Neural progenitor cell (in vitro differentiated cells): ENCODE results near the gene SLC22A15. TPM values are rescaled to one million over a fixed set of nuclear protein-coding genes. Genes with fewer than 3 reads are reported as not detected.

ENCODE experiments used
- DNase-seq: peaks from one replicate; pipeline ENCODE4 v3.0.0-alpha.2; 2016; ENCODE audit warnings: low spot score
- H2AFZ ChIP-seq: fragments of 200-600 bp; sonication (generic); replicated peaks from 2 replicates; pipeline ENCODE4 v1.6.1; 2016; ENCODE audit warnings: antibody characterized with exemption
- H3F3A ChIP-seq: fragments of 200-600 bp; sonication (generic); 2 replicates; pipeline ENCODE4 v1.6.1; 2016; ENCODE audit warnings: antibody characterized with exemption, low read depth
- H3K27ac ChIP-seq: fragments of 200-600 bp; sonication (generic); 2 replicates; pipeline ENCODE4 v1.5.1; 2016; ENCODE audit warnings: mild to moderate bottlenecking
- H3K27me3 ChIP-seq: fragments of 200-600 bp; sonication (generic); 2 replicates; pipeline ENCODE4 v1.6.1; 2016; ENCODE audit warnings: mild to moderate bottlenecking, moderate library complexity
- H3K36me3 ChIP-seq: fragments of 200-600 bp; sonication (generic); 2 replicates; pipeline ENCODE4 v1.5.1; 2016
- H3K4me1 ChIP-seq: fragments of 200-600 bp; sonication (generic); 2 replicates; pipeline ENCODE4 v1.6.1; 2016; ENCODE audit warnings: mixed run types
- H3K4me2 ChIP-seq: fragments of 200-600 bp; sonication (generic); 2 replicates; pipeline ENCODE4 v1.6.1; 2016
- H3K4me3 ChIP-seq: fragments of 200-600 bp; sonication (generic); 2 replicates; pipeline ENCODE4 v1.5.1; 2016
- H3K79me2 ChIP-seq: fragments of 200-600 bp; sonication (generic); 2 replicates; pipeline ENCODE4 v1.6.1; 2016; ENCODE audit warnings: low read depth
- H3K9ac ChIP-seq: fragments of 200-600 bp; sonication (generic); 2 replicates; pipeline ENCODE4 v1.6.1; 2016
- H3K9me3 ChIP-seq: fragments of 200-600 bp; sonication (generic); 2 replicates; pipeline ENCODE4 v1.5.1; 2016; ENCODE audit warnings: low read depth
- H4K20me1 ChIP-seq: fragments of 200-600 bp; sonication (generic); 2 replicates; pipeline ENCODE4 v1.6.1; 2016; ENCODE audit warnings: low read depth
- H3K27ac Mint-ChIP-seq: 3 replicates; pipeline ENCODE4 v1.8.0; 2021; ENCODE audit warnings: mixed read lengths
- H3K27me3 Mint-ChIP-seq: 2 replicates; pipeline ENCODE4 v1.8.0; 2022; ENCODE audit warnings: low read depth, mild to moderate bottlenecking, inconsistent platforms, moderate library complexity, mixed read lengths; ENCODE audit not compliant: insufficient read depth
- H3K36me3 Mint-ChIP-seq: 3 replicates; pipeline ENCODE4 v1.8.0; 2021; ENCODE audit warnings: mixed read lengths
- H3K4me1 Mint-ChIP-seq: 3 replicates; pipeline ENCODE4 v1.8.0; 2021; ENCODE audit warnings: mixed read lengths
- H3K4me3 Mint-ChIP-seq: 3 replicates; pipeline ENCODE4 v1.8.0; 2021; ENCODE audit warnings: mild to moderate bottlenecking, moderate library complexity, mixed read lengths
- H3K9me3 Mint-ChIP-seq: 3 replicates; pipeline ENCODE4 v1.8.0; 2020; ENCODE audit warnings: mixed read lengths
- EZH2 ChIP-seq: fragments of 200-600 bp; sonication (generic); IDR thresholded peaks from 2 replicates; pipeline ENCODE4 v1.6.1; 2017; ENCODE audit warnings: antibody characterized with exemption, mild to moderate bottlenecking, moderate library complexity
- EZH2phosphoT487 ChIP-seq: fragments of 200-600 bp; sonication (generic); IDR thresholded peaks from 2 replicates; pipeline ENCODE4 v1.6.1; 2017; ENCODE audit warnings: antibody characterized with exemption
- total RNA-seq: library from RNA; depleted of rRNA; stranded (reverse); fragments of >200 nt; gene quantifications from 2 replicates; pipeline ENCODE4 v1.2.3, GENCODE V29; 2015; ENCODE audit warnings: low replicate concordance
- TF ChIP-seq, protein P1 (sequence below): fragments of 200-600 bp; sonication (generic); IDR thresholded peaks from 2 replicates; pipeline ENCODE4 v1.5.1; 2017; ENCODE audit warnings: antibody characterized with exemption, mild to moderate bottlenecking

The SLC22A15 gene
- total RNA-seq, 1 donor from 2014 or later: 1.9 TPM

DNA sequence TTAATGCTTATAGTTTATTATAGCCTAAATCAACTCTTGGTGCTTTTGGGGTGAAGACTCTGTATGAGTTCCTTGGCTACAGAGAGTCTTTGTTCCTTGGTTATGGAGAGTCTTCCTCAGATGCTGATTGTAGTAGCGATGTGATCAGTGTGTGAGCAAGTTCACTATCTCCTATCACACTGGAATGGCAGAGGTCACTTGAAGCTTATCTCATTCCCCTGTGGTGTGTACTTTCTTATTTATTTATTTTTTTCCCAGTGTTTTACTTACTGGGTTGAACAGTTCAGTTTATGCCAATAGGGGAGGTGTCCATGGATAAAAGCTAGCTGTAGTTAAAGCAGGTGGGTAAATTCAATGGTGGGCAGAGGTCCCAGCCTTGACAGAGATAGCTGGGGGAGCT lies 114.8 kb downstream of the SLC22A15 start:
- no peaks in the 10 kb centered on the region for H3F3A ChIP-seq
- no peak for DNase-seq
- no peak overlapping the region for H3K27ac ChIP-seq
- H3K9me3 ChIP-seq: no peaks in the 10 kb centered on the region
- H3K9ac ChIP-seq: no peak overlapping the region
- H4K20me1 ChIP-seq: no peaks in the 10 kb centered on the region
- no peaks in the 10 kb centered on the region for H3K4me1 ChIP-seq
- TF ChIP-seq, protein P1, sequence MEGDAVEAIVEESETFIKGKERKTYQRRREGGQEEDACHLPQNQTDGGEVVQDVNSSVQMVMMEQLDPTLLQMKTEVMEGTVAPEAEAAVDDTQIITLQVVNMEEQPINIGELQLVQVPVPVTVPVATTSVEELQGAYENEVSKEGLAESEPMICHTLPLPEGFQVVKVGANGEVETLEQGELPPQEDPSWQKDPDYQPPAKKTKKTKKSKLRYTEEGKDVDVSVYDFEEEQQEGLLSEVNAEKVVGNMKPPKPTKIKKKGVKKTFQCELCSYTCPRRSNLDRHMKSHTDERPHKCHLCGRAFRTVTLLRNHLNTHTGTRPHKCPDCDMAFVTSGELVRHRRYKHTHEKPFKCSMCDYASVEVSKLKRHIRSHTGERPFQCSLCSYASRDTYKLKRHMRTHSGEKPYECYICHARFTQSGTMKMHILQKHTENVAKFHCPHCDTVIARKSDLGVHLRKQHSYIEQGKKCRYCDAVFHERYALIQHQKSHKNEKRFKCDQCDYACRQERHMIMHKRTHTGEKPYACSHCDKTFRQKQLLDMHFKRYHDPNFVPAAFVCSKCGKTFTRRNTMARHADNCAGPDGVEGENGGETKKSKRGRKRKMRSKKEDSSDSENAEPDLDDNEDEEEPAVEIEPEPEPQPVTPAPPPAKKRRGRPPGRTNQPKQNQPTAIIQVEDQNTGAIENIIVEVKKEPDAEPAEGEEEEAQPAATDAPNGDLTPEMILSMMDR: no peak
- no peak for TF ChIP-seq EZH2
- TF ChIP-seq EZH2phosphoT487: no peak
- H3K36me3 ChIP-seq: no peaks in the 10 kb centered on the region
- H3K4me1 Mint-ChIP-seq: no peaks in the 10 kb centered on the region
- H3K79me2 ChIP-seq: no peaks in the 10 kb centered on the region
- no peaks in the 10 kb centered on the region for H3K36me3 Mint-ChIP-seq
- no peaks in the 10 kb centered on the region for H3K27me3 ChIP-seq
- H3K9me3 Mint-ChIP-seq: peaks cover 24% of the 10 kb centered on the region
- no peak overlapping the region for H3K4me3 Mint-ChIP-seq
- H3K4me2 ChIP-seq: no peak overlapping the region
- peaks cover 2% of the 10 kb centered on the region for H3K27me3 Mint-ChIP-seq
- H3K4me3 ChIP-seq: no peak overlapping the region
- no peak overlapping the region for H2AFZ ChIP-seq
- no peak overlapping the region for H3K27ac Mint-ChIP-seq

DNA sequence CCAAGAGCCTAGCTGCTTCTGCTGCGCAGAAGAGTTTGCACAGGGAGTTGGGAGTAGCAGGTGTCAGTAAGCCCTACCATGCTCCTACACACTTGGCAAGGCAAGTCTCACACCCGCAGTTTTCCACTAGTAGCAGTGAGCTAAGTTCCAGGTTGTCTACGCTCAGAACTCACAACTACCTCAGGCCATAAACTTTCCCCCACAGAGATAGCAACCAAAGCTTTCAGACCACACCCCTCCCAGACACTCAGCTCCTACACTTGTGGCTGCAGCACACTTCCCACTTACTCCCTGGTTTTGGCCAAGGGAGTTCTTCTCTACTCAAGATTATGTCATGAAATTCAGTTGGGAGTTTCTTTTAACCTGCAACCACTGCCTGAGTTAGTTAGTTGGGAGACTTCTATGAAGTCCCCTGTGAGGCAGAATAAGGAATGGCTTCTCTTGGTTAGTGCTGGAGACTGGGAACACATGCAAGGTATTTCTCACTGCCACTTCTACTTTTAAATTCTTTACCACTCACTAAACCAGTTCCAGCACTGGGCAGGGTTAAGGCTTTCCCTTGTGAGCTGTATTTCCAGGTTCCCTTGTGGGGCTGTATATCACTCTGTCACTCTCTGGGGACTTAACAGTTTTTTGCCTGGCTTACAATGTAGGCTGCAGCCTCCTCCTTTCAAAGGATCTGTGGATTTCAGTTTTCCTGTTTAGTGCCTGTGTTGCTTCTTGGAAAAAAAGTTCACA lies 116.6 kb downstream of the SLC22A15 start:
- Histone ChIP-seq H3K36me3 (no peaks in the 10 kb centered on the region), H3K27ac (no peak overlapping the region), H3K79me2 (no peaks in the 10 kb centered on the region), H3K9me3 (no peaks in the 10 kb centered on the region), H3K9ac (no peak overlapping the region), H2AFZ (no peak overlapping the region), H4K20me1 (no peaks in the 10 kb centered on the region), H3K27me3 (no peaks in the 10 kb centered on the region), H3F3A (no peaks in the 10 kb centered on the region), H3K4me1 (no peaks in the 10 kb centered on the region), H3K4me3 (no peak overlapping the region), H3K4me2 (no peak overlapping the region)
- no peak for DNase-seq
- Mint-ChIP-seq H3K36me3 (peaks cover 2% of the 10 kb centered on the region), H3K27ac (no peak overlapping the region), H3K4me3 (no peak overlapping the region), H3K27me3 (peaks cover 6% of the 10 kb centered on the region), H3K9me3 (peaks cover 30% of the 10 kb centered on the region), H3K4me1 (no peaks in the 10 kb centered on the region)
- no peak for TF ChIP-seq EZH2
- TF ChIP-seq EZH2phosphoT487: no peak
- TF ChIP-seq, protein P1: no peak

GRCh38 chr1:116095027-116095426 lies 118.7 kb downstream of the SLC22A15 start:
- no peak overlapping the region for H3K27ac Mint-ChIP-seq
- no peak for DNase-seq
- peaks cover 2% of the 10 kb centered on the region for H3K36me3 Mint-ChIP-seq
- peaks cover 6% of the 10 kb centered on the region for H3K27me3 Mint-ChIP-seq
- Histone ChIP-seq H2AFZ (no peak overlapping the region), H3K4me3 (no peak overlapping the region), H3K4me2 (no peak overlapping the region), H3K79me2 (no peaks in the 10 kb centered on the region), H3K9me3 (no peaks in the 10 kb centered on the region), H3K36me3 (no peaks in the 10 kb centered on the region), H3K27me3 (no peaks in the 10 kb centered on the region), H3K27ac (no peak overlapping the region), H3F3A (no peaks in the 10 kb centered on the region), H3K4me1 (no peaks in the 10 kb centered on the region), H3K9ac (no peak overlapping the region), H4K20me1 (no peaks in the 10 kb centered on the region)
- TF ChIP-seq EZH2phosphoT487 (no peak), EZH2 (no peak)
- TF ChIP-seq, protein P1: no peak
- no peak overlapping the region for H3K4me3 Mint-ChIP-seq
- no peaks in the 10 kb centered on the region for H3K4me1 Mint-ChIP-seq
- peaks cover 15% of the 10 kb centered on the region for H3K9me3 Mint-ChIP-seq
